Omental fat pad (tissue), 4 donors: Measurements from ENCODE around the gene MCMBP. TPM values are rescaled to one million over a fixed set of nuclear protein-coding genes. Genes with fewer than 3 reads are reported as not detected.

Experiments used
- ATAC-seq: fragments of 150-250 bp; one replicate; pipeline ENCODE4 v1.9.1; 2016; ENCODE audit warnings: mild to moderate bottlenecking, moderate library complexity; ENCODE audit not compliant: low FRiP score
- DNase-seq: peaks from one replicate; pipeline ENCODE4 v3.0.0-alpha.2; 2019; ENCODE audit warnings: low spot score
- CTCF ChIP-seq, 3 donors: fragments of 450-650 bp; IDR thresholded peaks; one replicate each; pipeline ENCODE4 v1.5.1; 2016 to 2017; ENCODE audit warnings: antibody characterized with exemption in 3 of 3, mild to moderate bottlenecking in 3 of 3, moderate library complexity in 2 of 3
- total RNA-seq, 4 donors: library from RNA; depleted of rRNA; stranded (reverse); fragments of >200 nt; gene quantifications; one replicate each; pipeline ENCODE4 v1.1.0, GENCODE V29; 2016

The MCMBP gene
- total RNA-seq, 4 donors from 2014 or later: 38.6 to 85.1 (median 56.3) TPM

- no peak for TF ChIP-seq CTCF (IDR thresholded peaks at IDR 0.05)
- ATAC-seq: no peak
- DNase-seq: no peak
Observed at GRCh38 chr10:119849031-119849789, 23.4 kb downstream of the MCMBP start.

GRCh38 chr10:119845656-119846055 lies 27.0 kb downstream of the MCMBP start:
- ATAC-seq: no peak
- no peak for DNase-seq
- no peak for TF ChIP-seq CTCF (IDR thresholded peaks at IDR 0.05)

- no peak for DNase-seq
- no peak for ATAC-seq
- TF ChIP-seq CTCF (IDR thresholded peaks at IDR 0.05): no peak
Observed at GRCh38 chr10:119834188-119834587, 38.5 kb downstream of the MCMBP start.

GRCh38 chr10:119832951-119833350 lies 39.7 kb downstream of the MCMBP start:
- ATAC-seq (no peak), DNase-seq (no peak)
- no peak for TF ChIP-seq CTCF (IDR thresholded peaks at IDR 0.05)

GRCh38 chr10:119831656-119832055 lies 41.0 kb downstream of the MCMBP start:
- TF ChIP-seq CTCF (IDR thresholded peaks at IDR 0.05): no peak
- DNase-seq (no peak), ATAC-seq (no peak)

- no peak for TF ChIP-seq CTCF (IDR thresholded peaks at IDR 0.05)
- ATAC-seq (no peak), DNase-seq (no peak)
Observed at GRCh38 chr10:119830851-119831250, 41.8 kb downstream of the MCMBP start.

GRCh38 chr10:119829429-119829828 lies 43.2 kb downstream of the MCMBP start:
- DNase-seq (no peak), ATAC-seq (no peak)
- no peak for TF ChIP-seq CTCF (IDR thresholded peaks at IDR 0.05)
